Karpas-422 (cell line): Measurements from ENCODE around the gene IRX4. TPM values are rescaled to one million over a fixed set of nuclear protein-coding genes. Genes with fewer than 3 reads are reported as not detected.

ENCODE experiments used
- DNase-seq: peaks from one replicate; pipeline ENCODE4 v3.0.0-alpha.2; 2015
- H2AFZ ChIP-seq: fragments of 200-600 bp; sonication (generic); 2 replicates; pipeline ENCODE4 v1.6.1; 2014; ENCODE audit warnings: antibody characterized with exemption, low read length, mixed read lengths
- H3K27ac ChIP-seq: fragments of 200-600 bp; sonication (generic); 2 replicates; pipeline ENCODE4 v1.5.1; 2014; ENCODE audit warnings: mild to moderate bottlenecking, low read length, moderate library complexity
- H3K27me3 ChIP-seq: fragments of 200-600 bp; sonication (generic); 2 replicates; pipeline ENCODE4 v1.6.1; 2014; ENCODE audit warnings: low read length, mixed read lengths
- H3K36me3 ChIP-seq: fragments of 200-600 bp; sonication (generic); 2 replicates; pipeline ENCODE4 v1.6.1; 2014; ENCODE audit warnings: low read length, mixed read lengths; ENCODE audit not compliant: insufficient read depth
- H3K4me1 ChIP-seq: fragments of 200-600 bp; sonication (generic); 2 replicates; pipeline ENCODE4 v1.6.1; 2014; ENCODE audit warnings: mild to moderate bottlenecking, low read length, mixed read lengths
- H3K4me2 ChIP-seq: fragments of 200-600 bp; sonication (generic); 2 replicates; pipeline ENCODE4 v1.6.1; 2014; ENCODE audit warnings: low read length, low read depth, mild to moderate bottlenecking; ENCODE audit not compliant: poor library complexity, severe bottlenecking
- H3K4me3 ChIP-seq: fragments of 200-600 bp; sonication (generic); 2 replicates; pipeline ENCODE4 v1.5.1; 2014; ENCODE audit warnings: mild to moderate bottlenecking, antibody characterized with exemption, low read length, mixed read lengths
- H3K79me2 ChIP-seq: fragments of 200-600 bp; sonication (generic); 2 replicates; pipeline ENCODE4 v1.6.1; 2014; ENCODE audit warnings: mild to moderate bottlenecking, low read length, mixed read lengths
- H3K9ac ChIP-seq: fragments of 200-600 bp; sonication (generic); 2 replicates; pipeline ENCODE4 v1.6.0; 2014; ENCODE audit warnings: low read length
- H3K9me2 ChIP-seq: fragments of 200-600 bp; sonication (generic), shearing (Covaris generic); replicated peaks from 2 replicates; pipeline ENCODE4 v1.6.0; 2014; ENCODE audit warnings: mild to moderate bottlenecking, low read length, moderate library complexity; ENCODE audit not compliant: insufficient read depth
- H3K9me3 ChIP-seq: fragments of 300-700, 200-600 bp; sonication (generic); 2 replicates; pipeline ENCODE4 v1.6.1; 2014; ENCODE audit warnings: low read length, mixed read lengths
- H4K20me1 ChIP-seq: fragments of 200-600 bp; sonication (generic); 2 replicates; pipeline ENCODE4 v1.6.1; 2014; ENCODE audit warnings: mild to moderate bottlenecking, antibody characterized with exemption, low read length, low read depth; ENCODE audit not compliant: insufficient read depth
- total RNA-seq: library from RNA; depleted of rRNA; stranded (reverse); fragments of >200 nt; shearing (Covaris generic); gene quantifications from 2 replicates; pipeline ENCODE4 v1.2.3, GENCODE V29; 2014; ENCODE audit warnings: low replicate concordance

IRX4 gene
- total RNA-seq, 1 experiment from 2014 or later, result not detected

- no peak overlapping the region for H3K9ac ChIP-seq
- H3K4me3 ChIP-seq, result no peak overlapping the region
- H4K20me1 ChIP-seq, result peaks cover 2% of the 10 kb centered on the region; the same call in 1 of the 2 replicates
- H2AFZ ChIP-seq, result no peak overlapping the region
- no peaks in the 10 kb centered on the region for H3K36me3 ChIP-seq
- no peaks in the 10 kb centered on the region for H3K9me3 ChIP-seq
- no peaks in the 10 kb centered on the region for H3K79me2 ChIP-seq
- DNase-seq, result no peak
- no peaks in the 10 kb centered on the region for H3K9me2 ChIP-seq
- no peak overlapping the region for H3K4me2 ChIP-seq
- no peak overlapping the region for H3K27ac ChIP-seq
- H3K27me3 ChIP-seq, result no peaks in the 10 kb centered on the region
- no peaks in the 10 kb centered on the region for H3K4me1 ChIP-seq
These were observed 3.4 kb upstream of the IRX4 start for GRCh38 chr5:1885868-1886845.

- H4K20me1 ChIP-seq, result no peaks in the 10 kb centered on the region
- no peak overlapping the region for H3K9ac ChIP-seq
- H3K79me2 ChIP-seq, result no peaks in the 10 kb centered on the region
- H3K4me1 ChIP-seq, result no peaks in the 10 kb centered on the region
- H3K36me3 ChIP-seq, result no peaks in the 10 kb centered on the region
- H3K27ac ChIP-seq, result no peak overlapping the region
- H3K4me3 ChIP-seq, result no peak overlapping the region
- H3K9me3 ChIP-seq, result no peaks in the 10 kb centered on the region
- H2AFZ ChIP-seq, result no peak overlapping the region
- H3K27me3 ChIP-seq, result no peaks in the 10 kb centered on the region
- no peaks in the 10 kb centered on the region for H3K9me2 ChIP-seq
- no peak for DNase-seq
- H3K4me2 ChIP-seq, result no peak overlapping the region
These were observed 2.7 kb upstream of the IRX4 start for GRCh38 chr5:1885404-1885755.

GRCh38 chr5:1884678-1885403 is 2.1 kb upstream of the IRX4 start:
- Histone ChIP-seq H3K4me1 (no peaks in the 10 kb centered on the region), H3K9me3 (no peaks in the 10 kb centered on the region), H3K27ac (no peak overlapping the region), H4K20me1 (no peaks in the 10 kb centered on the region), H3K4me3 (no peak overlapping the region), H3K36me3 (no peaks in the 10 kb centered on the region), H3K4me2 (no peak overlapping the region), H3K9ac (no peak overlapping the region), H3K9me2 (no peaks in the 10 kb centered on the region), H3K79me2 (no peaks in the 10 kb centered on the region), H3K27me3 (no peaks in the 10 kb centered on the region), H2AFZ (no peak overlapping the region)
- no peak for DNase-seq

GRCh38 chr5:1883925-1884677 is 1.4 kb upstream of the IRX4 start:
- no peaks in the 10 kb centered on the region for H4K20me1 ChIP-seq
- H3K4me2 ChIP-seq, result no peak overlapping the region
- H3K9me2 ChIP-seq, result no peaks in the 10 kb centered on the region
- no peaks in the 10 kb centered on the region for H3K36me3 ChIP-seq
- no peaks in the 10 kb centered on the region for H3K79me2 ChIP-seq
- no peak overlapping the region for H3K4me3 ChIP-seq
- no peak overlapping the region for H2AFZ ChIP-seq
- H3K9me3 ChIP-seq, result no peaks in the 10 kb centered on the region
- DNase-seq, result peak; percentile 45
- H3K27me3 ChIP-seq, result no peaks in the 10 kb centered on the region
- no peak overlapping the region for H3K27ac ChIP-seq
- no peaks in the 10 kb centered on the region for H3K4me1 ChIP-seq
- no peak overlapping the region for H3K9ac ChIP-seq

- H3K9me2 ChIP-seq, result no peaks in the 10 kb centered on the region
- no peaks in the 10 kb centered on the region for H3K79me2 ChIP-seq
- no peak overlapping the region for H2AFZ ChIP-seq
- no peak overlapping the region for H3K9ac ChIP-seq
- H3K9me3 ChIP-seq, result no peaks in the 10 kb centered on the region
- no peak overlapping the region for H3K4me3 ChIP-seq
- H4K20me1 ChIP-seq, result no peaks in the 10 kb centered on the region
- no peak for DNase-seq
- no peaks in the 10 kb centered on the region for H3K27me3 ChIP-seq
- no peaks in the 10 kb centered on the region for H3K4me1 ChIP-seq
- no peaks in the 10 kb centered on the region for H3K36me3 ChIP-seq
- H3K27ac ChIP-seq, result no peak overlapping the region
- no peak overlapping the region for H3K4me2 ChIP-seq
These were observed 597 bp upstream of the IRX4 start for GRCh38 chr5:1883120-1883924.

- H3K9me3 ChIP-seq, result no peaks in the 10 kb centered on the region
- no peaks in the 10 kb centered on the region for H3K27me3 ChIP-seq
These were observed 891 bp downstream of the IRX4 start for GRCh38 chr5:1881731-1882336.

GRCh38 chr5:1881098-1881572 is 1.6 kb downstream of the IRX4 start:
- no peaks in the 10 kb centered on the region for H3K9me2 ChIP-seq
- H3K27me3 ChIP-seq, result no peaks in the 10 kb centered on the region
- no peak overlapping the region for H3K9ac ChIP-seq
- no peaks in the 10 kb centered on the region for H3K9me3 ChIP-seq
- H3K36me3 ChIP-seq, result no peaks in the 10 kb centered on the region
- no peak overlapping the region for H2AFZ ChIP-seq
- H3K4me3 ChIP-seq, result no peak overlapping the region
- no peaks in the 10 kb centered on the region for H3K79me2 ChIP-seq
- no peaks in the 10 kb centered on the region for H3K4me1 ChIP-seq
- DNase-seq, result no peak
- H3K4me2 ChIP-seq, result no peak overlapping the region
- no peak overlapping the region for H3K27ac ChIP-seq
- no peaks in the 10 kb centered on the region for H4K20me1 ChIP-seq

More at GRCh38 chr5:1881731-1882336, 891 bp downstream of the IRX4 start:
- no peak for DNase-seq
- Histone ChIP-seq H3K4me3 (no peak overlapping the region), H3K27ac (no peak overlapping the region), H4K20me1 (no peaks in the 10 kb centered on the region), H3K36me3 (no peaks in the 10 kb centered on the region), H3K4me2 (no peak overlapping the region), H2AFZ (no peak overlapping the region), H3K9me2 (no peaks in the 10 kb centered on the region), H3K79me2 (no peaks in the 10 kb centered on the region), H3K9ac (no peak overlapping the region), H3K4me1 (no peaks in the 10 kb centered on the region)
